Measurements from ENCODE around the gene AP4B1. TPM values are rescaled to one million over a fixed set of nuclear protein-coding genes. Genes with fewer than 3 reads are reported as not detected.

Gene AP4B1
- total RNA-seq, 1 experiment from 2014 or later, result 18.3 TPM

DNA sequence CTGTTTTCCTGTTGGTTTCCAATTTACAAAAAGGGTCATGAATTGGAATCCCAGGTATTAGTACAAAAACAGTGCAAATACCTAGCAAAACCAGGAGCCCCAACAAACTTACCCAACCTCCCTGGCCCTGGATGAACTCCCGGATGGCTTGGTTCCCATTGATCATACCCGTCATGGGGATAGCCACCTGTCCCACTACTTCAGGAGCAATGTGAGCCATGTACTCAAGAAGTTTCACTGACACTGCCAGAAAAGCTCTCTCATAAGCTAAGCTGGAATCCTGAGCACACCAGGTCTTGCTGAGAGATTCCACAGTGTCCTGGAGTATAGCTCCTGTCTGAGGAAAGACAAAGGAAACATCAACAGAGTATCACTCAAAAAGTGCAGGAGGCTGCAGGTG, 22.9 kb downstream of the AP4B1 start:
- peaks cover 6% of the 10 kb centered on the region for H3K36me3 Mint-ChIP-seq (ENCODE audit: insufficient read depth, unreplicated experiment)
- CTCF ChIA-PET, result no interaction called here
- no peak overlapping the region for H3K27ac Mint-ChIP-seq (ENCODE audit: unreplicated experiment)
- H3K4me3 Mint-ChIP-seq (ENCODE audit: low read depth, unreplicated experiment), result no peak overlapping the region
- H3K9me3 Mint-ChIP-seq (ENCODE audit: low read depth, unreplicated experiment), result no peaks in the 10 kb centered on the region
- intact Hi-C loops (cut with micrococcal nuclease; ENCODE audit: unreplicated experiment), result no loop called here
- TF ChIP-seq, protein P1, sequence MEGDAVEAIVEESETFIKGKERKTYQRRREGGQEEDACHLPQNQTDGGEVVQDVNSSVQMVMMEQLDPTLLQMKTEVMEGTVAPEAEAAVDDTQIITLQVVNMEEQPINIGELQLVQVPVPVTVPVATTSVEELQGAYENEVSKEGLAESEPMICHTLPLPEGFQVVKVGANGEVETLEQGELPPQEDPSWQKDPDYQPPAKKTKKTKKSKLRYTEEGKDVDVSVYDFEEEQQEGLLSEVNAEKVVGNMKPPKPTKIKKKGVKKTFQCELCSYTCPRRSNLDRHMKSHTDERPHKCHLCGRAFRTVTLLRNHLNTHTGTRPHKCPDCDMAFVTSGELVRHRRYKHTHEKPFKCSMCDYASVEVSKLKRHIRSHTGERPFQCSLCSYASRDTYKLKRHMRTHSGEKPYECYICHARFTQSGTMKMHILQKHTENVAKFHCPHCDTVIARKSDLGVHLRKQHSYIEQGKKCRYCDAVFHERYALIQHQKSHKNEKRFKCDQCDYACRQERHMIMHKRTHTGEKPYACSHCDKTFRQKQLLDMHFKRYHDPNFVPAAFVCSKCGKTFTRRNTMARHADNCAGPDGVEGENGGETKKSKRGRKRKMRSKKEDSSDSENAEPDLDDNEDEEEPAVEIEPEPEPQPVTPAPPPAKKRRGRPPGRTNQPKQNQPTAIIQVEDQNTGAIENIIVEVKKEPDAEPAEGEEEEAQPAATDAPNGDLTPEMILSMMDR (IDR thresholded peaks at IDR 0.05; ENCODE audit: unreplicated experiment), result no peak
- H3K27me3 Mint-ChIP-seq (ENCODE audit: unreplicated experiment), result no peaks in the 10 kb centered on the region
- DNase-seq, result no peak
- peaks cover 11% of the 10 kb centered on the region for H3K4me1 Mint-ChIP-seq (ENCODE audit: low read depth, unreplicated experiment)
- no TSS peak for BruUV-seq (replicated peaks)

DNA sequence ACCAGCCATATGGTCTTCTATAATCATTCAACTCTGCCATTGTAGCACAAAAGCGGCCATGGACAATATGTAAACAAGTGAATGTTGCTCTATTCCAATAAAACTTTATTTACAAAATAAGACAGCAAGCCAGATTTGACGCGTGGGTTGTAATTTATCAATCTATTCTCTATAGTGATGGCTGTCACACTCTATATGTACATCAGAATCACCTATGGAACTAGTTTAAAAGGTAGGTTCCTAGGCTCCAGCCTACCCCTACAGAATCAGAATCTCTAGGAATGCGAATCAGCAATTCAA, 24.9 kb downstream of the AP4B1 start:
- Mint-ChIP-seq H3K9me3 (ENCODE audit: low read depth, unreplicated experiment) (no peaks in the 10 kb centered on the region), H3K27me3 (ENCODE audit: unreplicated experiment) (no peaks in the 10 kb centered on the region), H3K4me3 (ENCODE audit: low read depth, unreplicated experiment) (no peak overlapping the region), H3K4me1 (ENCODE audit: low read depth, unreplicated experiment) (peaks cover 22% of the 10 kb centered on the region), H3K27ac (ENCODE audit: unreplicated experiment) (no peak overlapping the region), H3K36me3 (ENCODE audit: insufficient read depth, unreplicated experiment) (no peaks in the 10 kb centered on the region)
- no TSS peak for BruUV-seq (replicated peaks)
- intact Hi-C loops (cut with micrococcal nuclease; ENCODE audit: unreplicated experiment), result no loop called here
- TF ChIP-seq, protein P1 (IDR thresholded peaks at IDR 0.05; ENCODE audit: unreplicated experiment), result no peak
- DNase-seq, result no peak
- CTCF ChIA-PET, result no interaction called here

DNA sequence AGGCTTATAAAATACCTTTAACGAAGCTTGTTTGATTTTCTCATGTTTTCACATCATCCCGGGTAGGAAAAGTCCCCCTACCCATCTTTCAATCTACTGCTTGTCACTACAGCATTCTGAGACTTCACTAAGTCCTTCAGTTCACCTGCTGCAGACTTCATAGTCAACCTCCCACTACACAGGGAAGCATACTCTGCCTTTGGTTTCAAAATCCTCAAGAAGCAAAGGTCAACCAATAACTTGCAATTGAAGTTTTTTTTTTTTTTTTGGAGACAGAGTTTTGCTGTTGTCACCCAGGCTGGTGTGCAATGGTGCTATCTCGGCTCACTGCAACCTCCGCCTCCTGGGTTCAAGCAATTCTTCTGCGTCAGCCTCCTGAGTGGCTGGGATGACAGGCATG, 28.4 kb downstream of the AP4B1 start:
- no peak for DNase-seq
- CTCF ChIA-PET, result no interaction called here
- intact Hi-C loops (cut with micrococcal nuclease; ENCODE audit: unreplicated experiment), result no loop called here
- Mint-ChIP-seq H3K27me3 (ENCODE audit: unreplicated experiment) (no peaks in the 10 kb centered on the region), H3K4me1 (ENCODE audit: low read depth, unreplicated experiment) (peaks cover 28% of the 10 kb centered on the region), H3K9me3 (ENCODE audit: low read depth, unreplicated experiment) (no peaks in the 10 kb centered on the region), H3K36me3 (ENCODE audit: insufficient read depth, unreplicated experiment) (no peaks in the 10 kb centered on the region), H3K27ac (ENCODE audit: unreplicated experiment) (no peak overlapping the region), H3K4me3 (ENCODE audit: low read depth, unreplicated experiment) (no peak overlapping the region)
- TF ChIP-seq, protein P1 (IDR thresholded peaks at IDR 0.05; ENCODE audit: unreplicated experiment), result no peak
- no TSS peak for BruUV-seq (replicated peaks)

DNA sequence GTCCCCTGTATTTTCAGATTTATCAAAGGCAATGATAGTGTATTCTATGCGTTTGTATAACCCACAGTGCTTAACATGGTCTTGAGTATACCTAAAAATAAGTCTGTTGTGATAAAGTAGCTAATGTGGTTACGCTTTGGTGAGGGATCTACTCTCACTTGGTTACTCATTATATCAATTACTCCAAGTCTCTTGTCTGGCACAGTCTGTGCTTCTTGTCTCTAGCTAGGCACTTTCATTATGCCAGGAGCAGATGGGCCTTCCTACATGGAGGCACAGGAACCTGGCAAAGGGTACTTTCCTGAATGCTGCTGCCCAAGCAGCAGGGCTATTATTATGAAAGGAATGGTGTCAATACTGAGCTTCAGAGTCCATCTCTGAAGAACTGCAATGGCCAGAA, 28.9 kb downstream of the AP4B1 start:
- no TSS peak for BruUV-seq (replicated peaks)
- intact Hi-C loops (cut with micrococcal nuclease; ENCODE audit: unreplicated experiment), result no loop called here
- Mint-ChIP-seq H3K27me3 (ENCODE audit: unreplicated experiment) (no peaks in the 10 kb centered on the region), H3K4me1 (ENCODE audit: low read depth, unreplicated experiment) (peaks cover 28% of the 10 kb centered on the region), H3K27ac (ENCODE audit: unreplicated experiment) (no peak overlapping the region), H3K9me3 (ENCODE audit: low read depth, unreplicated experiment) (no peaks in the 10 kb centered on the region), H3K36me3 (ENCODE audit: insufficient read depth, unreplicated experiment) (no peaks in the 10 kb centered on the region), H3K4me3 (ENCODE audit: low read depth, unreplicated experiment) (no peak overlapping the region)
- CTCF ChIA-PET, result no interaction called here
- DNase-seq, result no peak
- TF ChIP-seq, protein P1 (IDR thresholded peaks at IDR 0.05; ENCODE audit: unreplicated experiment), result no peak
